ENCODE results near the gene KRT37.

GRCh38 chr17:41393294-41393693 is 31.1 kb downstream of the KRT37 start:
- TF ChIP-seq POLR2AphosphoS5 (IDR thresholded peaks at IDR 0.05) = no peak
- no peak for TF ChIP-seq CTCF (IDR thresholded peaks at IDR 0.05)
